Left renal pelvis (tissue), 4 donors: ENCODE results near the gene MEF2B. TPM values are rescaled to one million over a fixed set of nuclear protein-coding genes. Genes with fewer than 3 reads are reported as not detected.
"Not testable (repeated sequence)": the region's sequence is repeated elsewhere in the genome, so short reads cannot be mapped to it uniquely, and the experiment has no call there.

ENCODE experiments used
- DNase-seq, 4 donors: peaks; one replicate each; pipeline ENCODE4 v3.0.0-alpha.2; 2013; ENCODE audit warnings: low read depth in 4 of 4, low spot score in 3 of 4
- polyA plus RNA-seq, 4 donors: library from polyadenylated mRNA; unstranded; fragments of 120-200 nt; gene quantifications; one replicate each; pipeline ENCODE4 v1.2.1, GENCODE V29; 2013; ENCODE audit not compliant: insufficient read length in 4 of 4

Gene MEF2B
- polyA plus RNA-seq, 4 donors: 1.2 to 3.3 (median 1.6) TPM

GRCh38 chr19:19193926-19194325 is 23.9 kb upstream of the MEF2B start:
- no peak for DNase-seq

GRCh38 chr19:19192910-19193423 is 22.9 kb upstream of the MEF2B start:
- DNase-seq: no peak

GRCh38 chr19:19192078-19192882 is 22.2 kb upstream of the MEF2B start, which contains the start of the genes BORCS8 and RFXANK:
Gene BORCS8 (minus strand): TSS chr19:19192152. CDS start chr19:19192117, 35 bp downstream.
Gene RFXANK (plus strand): TSS chr19:19192258. CDS start chr19:19193947, 1,689 bp downstream.
- peak; percentile 98 to 100 (median 100) for DNase-seq

- DNase-seq: no peak
These were observed 21.7 kb upstream of the MEF2B start for GRCh38 chr19:19191768-19192077.

- DNase-seq: no peak
These were observed 16.7 kb upstream of the MEF2B start for GRCh38 chr19:19186742-19187141.

GRCh38 chr19:19185853-19186740 is 16.0 kb upstream of the MEF2B start:
- DNase-seq: no peak

- no peak for DNase-seq
These were observed 11.5 kb upstream of the MEF2B start for GRCh38 chr19:19181488-19181998.

- DNase-seq: no peak
These were observed 9.7 kb upstream of the MEF2B start for GRCh38 chr19:19179548-19180441.

GRCh38 chr19:19176950-19177349 is 6.9 kb upstream of the MEF2B start:
- DNase-seq: no peak

- not testable (repeated sequence) for DNase-seq
These were observed 3.2 kb upstream of the MEF2B start for GRCh38 chr19:19173243-19173642.

- no peak for DNase-seq
These were observed 1.9 kb upstream of the MEF2B start for GRCh38 chr19:19171821-19172532.

GRCh38 chr19:19170873-19171672 is 1.0 kb upstream of the MEF2B start:
- no peak for DNase-seq

GRCh38 chr19:19169236-19170052 is 619 bp downstream of the MEF2B start:
- no peak for DNase-seq

- DNase-seq: no peak
These were observed 2.5 kb downstream of the MEF2B start for GRCh38 chr19:19167612-19168011.

GRCh38 chr19:19165396-19165795 is 4.7 kb downstream of the MEF2B start:
- DNase-seq: no peak

GRCh38 chr19:19162495-19162894 is 7.6 kb downstream of the MEF2B start:
- DNase-seq: no peak

- DNase-seq: no peak
These were observed 9.5 kb downstream of the MEF2B start for GRCh38 chr19:19160461-19161035.
